AG04449 (cell line): ENCODE measurements around the gene ALK.

Source experiments
- CTCF ChIA-PET: fragments of 350-600 bp; formaldehyde crosslinking; extraction: SDS; loops from one replicate; lab custom pipeline; 2021; ENCODE audit warnings: antibody characterized with exemption; lab: Yijun Ruan, JAX
- POLR2A ChIA-PET: fragments of 400-600, 350-600 bp; formaldehyde crosslinking; extraction: SDS; loops from one replicate; lab custom pipeline; 2020; ENCODE audit warnings: antibody characterized with exemption, inconsistent platforms; lab: Yijun Ruan, JAX
- DNase-seq: peaks from one replicate; pipeline ENCODE4 v3.0.0-alpha.2; 2010; ENCODE audit warnings: low read depth, low spot score
- H3K4me3 ChIP-seq: 2 replicates; pipeline ENCODE4 v1.5.1; 2011; ENCODE audit warnings: low read depth, mild to moderate bottlenecking, control low read depth, low read length
- CTCF ChIP-seq: IDR thresholded peaks from one replicate; pipeline ENCODE4 v1.5.1; 2011; ENCODE audit warnings: mild to moderate bottlenecking, moderate library complexity, low read length, control low read depth, inconsistent platforms; ENCODE audit not compliant: insufficient read depth; ENCODE audit errors: missing control alignments

Gene ALK

GRCh38 chr2:29363111-29363510, 558.3 kb downstream of the ALK start:
- ChIA-PET POLR2A (no interaction called here), CTCF (no interaction called here)

GRCh38 chr2:29361231-29361630, 560.2 kb downstream of the ALK start:
- ChIA-PET CTCF (no interaction called here), POLR2A (no interaction called here)
- no peak for TF ChIP-seq CTCF
- H3K4me3 ChIP-seq, result no peak overlapping the region
- no peak for DNase-seq

More at GRCh38 chr2:29363111-29363510, 558.3 kb downstream of the ALK start:
- no peak for TF ChIP-seq CTCF
- H3K4me3 ChIP-seq, result no peak overlapping the region
- no peak for DNase-seq

GRCh38 chr2:29360016-29360784, 561.2 kb downstream of the ALK start:
- TF ChIP-seq CTCF, result no peak
- no peak overlapping the region for H3K4me3 ChIP-seq
- no peak for DNase-seq
- POLR2A ChIA-PET, result no interaction called here
- CTCF ChIA-PET, result no interaction called here

- DNase-seq, result no peak
- H3K4me3 ChIP-seq, result no peak overlapping the region
- TF ChIP-seq CTCF, result no peak
- POLR2A ChIA-PET, result no interaction called here
- CTCF ChIA-PET, result no interaction called here
Measured at GRCh38 chr2:29353403-29353991, 567.9 kb downstream of the ALK start.

- POLR2A ChIA-PET, result no interaction called here
- no peak for DNase-seq
- CTCF ChIA-PET, result no interaction called here
- TF ChIP-seq CTCF, result no peak
- H3K4me3 ChIP-seq, result no peak overlapping the region
Measured at GRCh38 chr2:29351916-29352591, 569.3 kb downstream of the ALK start.

GRCh38 chr2:29351248-29351647, 570.1 kb downstream of the ALK start:
- POLR2A ChIA-PET, result no interaction called here
- DNase-seq, result no peak

More at GRCh38 chr2:29351248-29351647, 570.1 kb downstream of the ALK start:
- H3K4me3 ChIP-seq, result no peak overlapping the region
- TF ChIP-seq CTCF, result no peak
- CTCF ChIA-PET, result no interaction called here
